Measurements from ENCODE around the gene CNN2. TPM values are rescaled to one million over a fixed set of nuclear protein-coding genes. Genes with fewer than 3 reads are reported as not detected.

The CNN2 gene
- total and polyA plus RNA-seq, 2 of the 8 experiments (the other 6 are each of a cell fraction or from before 2014, with no cell fraction given), result 189 to 551 TPM

- peaks cover 0 to 13% of the 10 kb centered on the region in 2 experiments for H4K20me1 ChIP-seq (replicated peaks in 1 of 2; ENCODE audit: control insufficient read depth in 1 of 2, insufficient read depth in 2 of 2, low read length in 2 of 2)
- no peak overlapping the region for H3K56ac ChIP-seq (replicated peaks; ENCODE audit: insufficient read length, low read depth, low read length)
- no peak overlapping the region for H2BK12ac ChIP-seq (ENCODE audit: low read depth, low read length)
- WGBS, 2 experiments (ENCODE audit: extremely low coverage in 1 of 2, insufficient coverage in 1 of 2, insufficient read length in 1 of 2, insufficient replicate concordance in 2 of 2, low coverage in 1 of 2, low lambda C conversion rate in 2 of 2, missing lambda C conversion rate in 1 of 2), result 91% methylated on average over 29 of the region's 29 CpGs; no CpG with 5 or more reads in 1 of the 2 experiments
- ChIA-PET CTCF (ENCODE audit: partially characterized antibody) (interaction anchor here (0.7 to 1.8 kb wide), 4 partner anchors 11 to 164 kb away, joined by 3 to 5 read pairs (median 4); no protein-coding TSS in a partner anchor), POLR2A (ENCODE audit: partially characterized antibody) (interaction anchor here (0.6 to 16.4 kb wide), 10 partner anchors 9 to 233 kb away, joined by 3 to 509 read pairs (median 6); partner anchors contain the start of genes CIRBP, CNN2 and RNU6-2)
- no peak overlapping the region for H2BK15ac ChIP-seq (ENCODE audit: low read length)
- H3K4me3 ChIP-seq (ENCODE audit: extremely low read depth in 1 of 4, insufficient read depth in 2 of 4, low read depth in 3 of 4, low read length in 4 of 4), result no peak overlapping the region
- peaks cover 0 to 8% (median 6%) of the 10 kb centered on the region in 4 experiments; a peak in 6 of 7 replicates for H3K4me1 ChIP-seq (replicated peaks in 1 of 4; ENCODE audit: control insufficient read depth in 3 of 4, insufficient read depth in 4 of 4, low read length in 3 of 4)
- DNase-seq (ENCODE audit: low read depth in 1 of 2, low spot score in 2 of 2), result no peak
- H2BK20ac ChIP-seq (ENCODE audit: low read length), result no peak overlapping the region
- H4K91ac ChIP-seq (replicated peaks; ENCODE audit: insufficient read length, low read length), result no peak overlapping the region
- no peak overlapping the region for H2BK120ac ChIP-seq (replicated peaks; ENCODE audit: low read depth, low read length)
- no peak for FAIRE-seq
- H3K23ac ChIP-seq (ENCODE audit: insufficient read length), result no peak overlapping the region
- peaks cover 20 to 37% (median 34%) of the 10 kb centered on the region in 4 experiments for H3K36me3 ChIP-seq (ENCODE audit: control insufficient read depth in 2 of 4, insufficient read depth in 4 of 4, low read length in 3 of 4)
- H3K14ac ChIP-seq (ENCODE audit: insufficient read length), result no peak overlapping the region
- H3K27ac ChIP-seq (ENCODE audit: low read depth, low read length), result no peak overlapping the region
- peak; percentile 35 to 46 (median 36) for TF ChIP-seq CTCF (IDR thresholded peaks at IDR 0.05; ENCODE audit: control extremely low read depth in 1 of 3, insufficient read depth in 1 of 3, low read depth in 1 of 3, low read length in 3 of 3)
- no peak for TF ChIP-seq CBX5 (IDR thresholded peaks at IDR 0.05; ENCODE audit: low read depth, low read length)
- peak; percentile 36 to 57; a peak in 3 of 4 replicates for TF ChIP-seq RAD21 (IDR thresholded peaks at IDR 0.05 in 1 of 2, conservative IDR thresholded peaks at IDR 0.05 in 1 of 2; ENCODE audit: low read depth in 2 of 2, low read length in 2 of 2)
- TF ChIP-seq RXRA (IDR thresholded peaks at IDR 0.05; ENCODE audit: insufficient read depth, low read depth, low read length), result no peak
- TF ChIP-seq POLR2A (IDR thresholded peaks at IDR 0.05; ENCODE audit: control extremely low read depth in 1 of 2, low read depth in 2 of 2, low read length in 2 of 2), result peak in 1 of 2 experiments; percentile 85; a peak in 1 of 3 replicates
- TF ChIP-seq POLR2AphosphoS5 (IDR thresholded peaks at IDR 0.05; ENCODE audit: low read depth, low read length), result peak; percentile 94
- H3K27me3 ChIP-seq (replicated peaks in 1 of 4; ENCODE audit: control insufficient read depth in 3 of 4, extremely low read depth in 1 of 4, insufficient read depth in 3 of 4, low read length in 3 of 4), result no peaks in the 10 kb centered on the region
- peaks cover 0 to 15% of the 10 kb centered on the region in 2 experiments; a peak in 2 of 4 replicates for H3K79me2 ChIP-seq (ENCODE audit: control insufficient read depth in 1 of 2, insufficient read depth in 2 of 2, low read length in 2 of 2)
- H2AFZ ChIP-seq (ENCODE audit: low read length), result no peak overlapping the region
- peak overlapping the region; percentile 4; the same call in 1 of the 2 replicates for H4K8ac ChIP-seq (ENCODE audit: extremely low read depth, insufficient read depth, low read length)
- H3K4ac ChIP-seq (replicated peaks; ENCODE audit: insufficient read length, low read depth, low read length), result no peak overlapping the region
- no peak overlapping the region for H2BK5ac ChIP-seq (ENCODE audit: low read depth, low read length)
- no peak overlapping the region for H3K9ac ChIP-seq (replicated peaks in 1 of 4; ENCODE audit: extremely low read depth in 1 of 4, low read depth in 3 of 4, low read length in 3 of 4)
- H2AK5ac ChIP-seq (ENCODE audit: low read depth, low read length), result no peak overlapping the region
- H3K23me2 ChIP-seq (ENCODE audit: low read depth, low read length), result peaks cover 10% of the 10 kb centered on the region
- no peak overlapping the region for H3K4me2 ChIP-seq (ENCODE audit: insufficient read depth in 1 of 2, low read depth in 2 of 2, low read length in 2 of 2)
- H3K79me1 ChIP-seq (ENCODE audit: low read depth, low read length), result peaks cover 3% of the 10 kb centered on the region
- H3K9me3 ChIP-seq (ENCODE audit: insufficient read depth in 2 of 2, low read depth in 1 of 2, low read length in 1 of 2), result no peaks in the 10 kb centered on the region
- H4K5ac ChIP-seq (ENCODE audit: insufficient read length, low read depth, low read length), result no peak overlapping the region
- no peak overlapping the region for H3K18ac ChIP-seq (ENCODE audit: extremely low read depth, low read length)
Measured at GRCh38 chr19:1035998-1036621, 9.7 kb downstream of the CNN2 start.

Measured in H1 (cell line).